ENCODE results near the gene P2RY2. TPM values are rescaled to one million over a fixed set of nuclear protein-coding genes. Genes with fewer than 3 reads are reported as not detected.

P2RY2 gene
- total RNA-seq, 1 experiment from 2014 or later: 0.26 TPM

GRCh38 chr11:73283276-73284000, 65.4 kb downstream of the P2RY2 start:
- H2AFZ ChIP-seq (ENCODE audit: low read length): no peak overlapping the region
- no peaks in the 10 kb centered on the region for H3K9me3 ChIP-seq (ENCODE audit: control insufficient read depth, low read depth, low read length)
- no peak overlapping the region for H2BK20ac ChIP-seq (ENCODE audit: low read depth, low read length, poor library complexity, severe bottlenecking)
- no peak overlapping the region for H2AK5ac ChIP-seq (ENCODE audit: insufficient read length, low read length)
- no peaks in the 10 kb centered on the region for H3K4me1 ChIP-seq (ENCODE audit: insufficient read depth, low read length)
- H3K23ac ChIP-seq (ENCODE audit: insufficient read length, low read depth, low read length): no peak overlapping the region
- no peak overlapping the region for H2BK120ac ChIP-seq (ENCODE audit: low read depth, low read length, poor library complexity, severe bottlenecking)
- H2BK12ac ChIP-seq (ENCODE audit: insufficient read length, low read depth, low read length): no peak overlapping the region
- no peaks in the 10 kb centered on the region for H3K23me2 ChIP-seq (ENCODE audit: insufficient read length, low read depth, low read length, poor library complexity, severe bottlenecking)
- Mint-ChIP-seq H3K4me1 (peaks cover 2 to 8% of the 10 kb centered on the region in 2 experiments; a peak in 2 of 4 replicates), H3K27me3 (ENCODE audit: low read depth) (peaks cover 22% of the 10 kb centered on the region), H3K4me3 (no peak overlapping the region), H3K36me3 (ENCODE audit: insufficient read depth in 1 of 3, low read depth in 3 of 3) (no peaks in the 10 kb centered on the region), H3K27ac (peak overlapping the region in 1 of 3 experiments; percentile 20; a peak in 3 of 7 replicates), H3K9me3 (no peaks in the 10 kb centered on the region)
- no peak overlapping the region for H3K27ac ChIP-seq (ENCODE audit: insufficient read length, low read depth, low read length)
- no peak overlapping the region for H2BK5ac ChIP-seq (ENCODE audit: insufficient read length, low read length)
- no peak overlapping the region for H3K9ac ChIP-seq (ENCODE audit: extremely low read depth, insufficient read length, low read length)
- TF ChIP-seq, protein P1, sequence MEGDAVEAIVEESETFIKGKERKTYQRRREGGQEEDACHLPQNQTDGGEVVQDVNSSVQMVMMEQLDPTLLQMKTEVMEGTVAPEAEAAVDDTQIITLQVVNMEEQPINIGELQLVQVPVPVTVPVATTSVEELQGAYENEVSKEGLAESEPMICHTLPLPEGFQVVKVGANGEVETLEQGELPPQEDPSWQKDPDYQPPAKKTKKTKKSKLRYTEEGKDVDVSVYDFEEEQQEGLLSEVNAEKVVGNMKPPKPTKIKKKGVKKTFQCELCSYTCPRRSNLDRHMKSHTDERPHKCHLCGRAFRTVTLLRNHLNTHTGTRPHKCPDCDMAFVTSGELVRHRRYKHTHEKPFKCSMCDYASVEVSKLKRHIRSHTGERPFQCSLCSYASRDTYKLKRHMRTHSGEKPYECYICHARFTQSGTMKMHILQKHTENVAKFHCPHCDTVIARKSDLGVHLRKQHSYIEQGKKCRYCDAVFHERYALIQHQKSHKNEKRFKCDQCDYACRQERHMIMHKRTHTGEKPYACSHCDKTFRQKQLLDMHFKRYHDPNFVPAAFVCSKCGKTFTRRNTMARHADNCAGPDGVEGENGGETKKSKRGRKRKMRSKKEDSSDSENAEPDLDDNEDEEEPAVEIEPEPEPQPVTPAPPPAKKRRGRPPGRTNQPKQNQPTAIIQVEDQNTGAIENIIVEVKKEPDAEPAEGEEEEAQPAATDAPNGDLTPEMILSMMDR (conservative IDR thresholded peaks at IDR 0.05): no peak
- no peak overlapping the region for H4K91ac ChIP-seq (ENCODE audit: insufficient read length, low read depth, low read length)
- no CpG with 5 or more reads among the region's 10 CpGs for WGBS (ENCODE audit: extremely low coverage, insufficient read length, low lambda C conversion rate)
- H3K79me2 ChIP-seq (ENCODE audit: insufficient read depth, low read length): no peaks in the 10 kb centered on the region
- H3K27me3 ChIP-seq (ENCODE audit: insufficient read depth, low read length): no peaks in the 10 kb centered on the region
- no peak overlapping the region for H3T11ph ChIP-seq (ENCODE audit: low read length)
- DNase-seq: no peak
- no peaks in the 10 kb centered on the region for H4K20me1 ChIP-seq (ENCODE audit: control insufficient read depth, insufficient read depth, insufficient read length)
- no peak overlapping the region for H3K4ac ChIP-seq (ENCODE audit: low read depth, low read length)
- H3K79me1 ChIP-seq (ENCODE audit: insufficient read depth, low read depth, low read length, poor library complexity, severe bottlenecking): no peaks in the 10 kb centered on the region
- no peak overlapping the region for H2BK15ac ChIP-seq (ENCODE audit: low read depth, low read length)
- H4K5ac ChIP-seq (ENCODE audit: insufficient read length, low read depth, low read length): no peak overlapping the region
- H4K8ac ChIP-seq (replicated peaks; ENCODE audit: insufficient read length, low read depth, low read length): no peak overlapping the region
- H3K56ac ChIP-seq (ENCODE audit: insufficient read length, low read depth, low read length): no peak overlapping the region
- H3K14ac ChIP-seq (ENCODE audit: insufficient read depth, low read length): no peak overlapping the region; the same call in 1 of the 2 replicates
- H3K18ac ChIP-seq (ENCODE audit: insufficient read length, low read depth, low read length): no peak overlapping the region
- H3K4me2 ChIP-seq (ENCODE audit: insufficient read depth, insufficient read length, low read length): no peak overlapping the region
